ENCODE results near the gene CIAO3.

Gene CIAO3

GRCh38 chr16:728131-728889, 12.5 kb downstream of the CIAO3 start:
- TF ChIP-seq, protein P1, sequence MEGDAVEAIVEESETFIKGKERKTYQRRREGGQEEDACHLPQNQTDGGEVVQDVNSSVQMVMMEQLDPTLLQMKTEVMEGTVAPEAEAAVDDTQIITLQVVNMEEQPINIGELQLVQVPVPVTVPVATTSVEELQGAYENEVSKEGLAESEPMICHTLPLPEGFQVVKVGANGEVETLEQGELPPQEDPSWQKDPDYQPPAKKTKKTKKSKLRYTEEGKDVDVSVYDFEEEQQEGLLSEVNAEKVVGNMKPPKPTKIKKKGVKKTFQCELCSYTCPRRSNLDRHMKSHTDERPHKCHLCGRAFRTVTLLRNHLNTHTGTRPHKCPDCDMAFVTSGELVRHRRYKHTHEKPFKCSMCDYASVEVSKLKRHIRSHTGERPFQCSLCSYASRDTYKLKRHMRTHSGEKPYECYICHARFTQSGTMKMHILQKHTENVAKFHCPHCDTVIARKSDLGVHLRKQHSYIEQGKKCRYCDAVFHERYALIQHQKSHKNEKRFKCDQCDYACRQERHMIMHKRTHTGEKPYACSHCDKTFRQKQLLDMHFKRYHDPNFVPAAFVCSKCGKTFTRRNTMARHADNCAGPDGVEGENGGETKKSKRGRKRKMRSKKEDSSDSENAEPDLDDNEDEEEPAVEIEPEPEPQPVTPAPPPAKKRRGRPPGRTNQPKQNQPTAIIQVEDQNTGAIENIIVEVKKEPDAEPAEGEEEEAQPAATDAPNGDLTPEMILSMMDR (IDR thresholded peaks at IDR 0.05), result no peak
- peak overlapping the region in 1 of 2 donors; percentile 44 for H3K27ac ChIP-seq
- peak overlapping the region; percentile 72 for H3K4me3 ChIP-seq
- no peak for DNase-seq (ENCODE audit: low spot score)

DNA sequence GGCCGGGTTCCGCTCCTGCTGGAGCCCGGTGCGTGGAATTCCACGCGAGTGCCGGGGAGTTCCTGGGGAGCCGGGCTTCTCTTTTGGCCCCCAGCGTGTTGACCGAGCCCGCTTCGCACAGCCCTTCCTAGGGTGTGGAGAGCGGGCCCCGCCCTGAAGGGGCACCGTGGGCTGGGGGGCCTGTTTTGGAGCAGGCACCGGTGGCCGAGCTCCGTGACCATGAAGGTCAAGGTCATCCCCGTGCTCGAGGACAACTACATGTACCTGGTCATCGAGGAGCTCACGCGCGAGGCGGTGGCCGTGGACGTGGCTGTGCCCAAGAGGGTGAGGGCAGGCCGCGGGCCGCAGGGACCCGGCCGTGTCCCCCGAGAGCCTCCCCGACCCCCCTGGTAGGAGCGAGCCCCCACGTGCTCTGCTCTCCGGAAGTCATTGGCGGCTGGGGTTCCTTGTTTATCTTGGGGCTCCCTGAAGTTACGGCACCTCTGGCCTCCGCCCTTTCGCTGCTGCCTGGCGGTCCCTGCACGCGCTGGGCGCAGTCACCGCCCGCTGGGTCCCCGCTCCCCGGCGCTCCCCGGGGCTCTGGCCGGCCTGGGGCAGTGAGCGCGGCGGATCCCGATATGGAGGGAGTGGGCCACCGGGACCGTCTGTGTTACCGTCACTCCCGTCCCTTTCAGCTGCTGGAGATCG, 13.4 kb downstream of the CIAO3 start:
- TF ChIP-seq, protein P1 (IDR thresholded peaks at IDR 0.05), result no peak
- no peak for DNase-seq (ENCODE audit: low spot score)
- H3K4me3 ChIP-seq, result peak overlapping the region; percentile 72
- peak overlapping the region in 1 of 2 donors; percentile 44 for H3K27ac ChIP-seq

- no peak for DNase-seq (ENCODE audit: low spot score)
- H3K27ac ChIP-seq, result peak within 1 kb of the TSS in 1 of 2 donors; percentile 44
- TF ChIP-seq, protein P1 (IDR thresholded peaks at IDR 0.05), result no peak
- peak within 1 kb of the TSS; percentile 72 for H3K4me3 ChIP-seq
These were observed 14.1 kb downstream of the CIAO3 start, which contains the start of the genes CCDC78 and HAGHL for GRCh38 chr16:726438-727290. CCDC78 (minus strand) TSS chr16:726443; CDS start chr16:726367, 76 bp downstream. HAGHL (plus strand) TSS chr16:727106; CDS start chr16:727510, 404 bp downstream.

DNA sequence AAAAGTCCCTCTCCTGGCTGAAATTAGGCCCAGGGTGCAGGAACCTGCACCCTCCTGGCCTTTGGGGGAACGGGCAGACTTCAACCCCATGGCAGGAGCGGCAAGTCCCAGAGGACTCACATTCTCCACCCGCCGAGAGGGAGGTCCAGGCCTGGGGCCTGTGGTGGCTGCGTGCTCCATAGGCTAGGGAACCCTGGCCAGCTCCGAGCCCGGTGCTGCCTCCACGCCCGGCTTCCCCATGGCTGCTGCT, 14.7 kb downstream of the CIAO3 start:
- H3K27ac ChIP-seq, result no peak overlapping the region
- DNase-seq (ENCODE audit: low spot score), result no peak
- TF ChIP-seq, protein P1 (IDR thresholded peaks at IDR 0.05), result no peak
- peak overlapping the region; percentile 72 for H3K4me3 ChIP-seq

DNA sequence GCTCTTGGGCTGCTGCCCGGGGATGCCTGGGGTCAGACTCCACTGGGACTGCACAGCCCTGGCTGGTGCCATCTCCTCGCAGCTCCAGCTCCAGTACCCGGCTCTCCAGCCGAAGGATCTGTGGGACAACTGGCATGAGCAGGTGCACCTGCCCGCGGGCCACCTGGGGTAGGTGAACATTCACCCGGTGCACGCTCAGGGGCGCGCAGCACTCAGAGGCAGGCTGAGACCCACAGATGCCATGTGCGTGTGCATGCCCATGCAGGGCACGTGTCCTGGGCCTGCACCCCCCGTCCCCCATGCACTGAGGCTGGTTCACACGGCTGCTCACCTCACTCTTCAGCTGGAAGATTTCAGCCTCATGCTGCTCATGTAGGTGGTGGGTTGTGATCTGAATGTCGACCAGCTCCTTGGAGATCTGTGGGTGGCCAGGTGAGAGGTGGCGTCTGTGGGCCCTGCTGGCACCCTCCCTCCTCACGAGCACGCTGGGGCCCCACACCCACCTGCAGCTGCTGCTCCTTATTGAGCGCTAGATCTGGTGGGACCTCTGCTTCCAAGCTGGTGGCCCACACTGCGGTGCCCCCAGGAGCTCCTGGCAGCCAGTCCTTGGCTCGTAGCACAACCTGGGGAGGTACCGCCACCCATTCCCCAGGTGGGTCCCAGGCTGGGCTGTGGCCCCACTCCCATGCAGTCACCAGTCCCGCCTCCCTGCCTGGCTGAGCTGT, 15.2 kb downstream of the CIAO3 start:
- Histone ChIP-seq H3K27ac (no peak overlapping the region), H3K4me3 (no peak overlapping the region)
- DNase-seq (ENCODE audit: low spot score), result no peak
- TF ChIP-seq, protein P1 (IDR thresholded peaks at IDR 0.05), result no peak

DNA sequence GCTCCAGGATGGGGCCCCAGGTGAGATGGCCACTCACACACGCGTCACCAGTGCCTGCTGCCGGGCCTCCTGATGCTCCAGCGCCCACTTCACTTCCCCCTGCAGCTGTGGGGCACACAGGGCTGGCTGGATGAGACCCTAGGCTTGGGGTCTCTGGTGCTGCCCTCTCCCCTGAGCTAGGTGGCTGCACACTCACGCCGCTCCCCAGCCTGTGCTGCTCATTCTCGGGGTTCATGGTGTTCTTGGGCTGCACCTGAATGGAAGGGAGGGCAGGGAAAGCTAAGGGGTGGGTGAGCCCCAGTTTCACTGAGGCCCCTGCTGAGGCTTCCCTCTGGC, 15.8 kb downstream of the CIAO3 start:
- no peak for DNase-seq (ENCODE audit: low spot score)
- TF ChIP-seq, protein P1 (IDR thresholded peaks at IDR 0.05), result no peak
- Histone ChIP-seq H3K27ac (no peak overlapping the region), H3K4me3 (no peak overlapping the region)

Measured in coronary artery (tissue), 2 donors.